HG02852 (cell line): ENCODE results near the gene SLC35A2.
"Not testable (repeated sequence)": the region's sequence is repeated elsewhere in the genome, so short reads cannot be mapped to it uniquely, and the experiment has no call there.

Source experiments
- ATAC-seq: cut with Tn5 transposase; IDR thresholded peaks from one replicate; pipeline ENCODE4 v1.9.1; 2021; ENCODE audit warnings: mild to moderate bottlenecking, moderate library complexity; ENCODE audit not compliant: unreplicated experiment

The SLC35A2 gene

GRCh38 chrX:48854121-48854804 lies 57.2 kb downstream of the SLC35A2 start:
- ATAC-seq = not testable (repeated sequence)

GRCh38 chrX:48853494-48853893 lies 58.0 kb downstream of the SLC35A2 start:
- ATAC-seq = not testable (repeated sequence)
